Colonic mucosa (tissue), 4 donors: ENCODE measurements around the gene PNPLA6. TPM values are rescaled to one million over a fixed set of nuclear protein-coding genes. Genes with fewer than 3 reads are reported as not detected.

ENCODE experiments used
- DNase-seq: peaks from one replicate; pipeline ENCODE4 v3.0.0-alpha.2; 2020
- H3K27ac ChIP-seq: fragments of 200-600 bp; one replicate; pipeline ENCODE4 v1.8.0; 2021
- H3K27me3 ChIP-seq: fragments of 200-600 bp; one replicate; pipeline ENCODE4 v1.8.0; 2021
- H3K36me3 ChIP-seq: fragments of 200-600 bp; one replicate; pipeline ENCODE4 v1.8.0; 2021
- H3K4me1 ChIP-seq: fragments of 200-600 bp; one replicate; pipeline ENCODE4 v1.8.0; 2021; ENCODE audit warnings: mild to moderate bottlenecking
- H3K4me3 ChIP-seq: fragments of 200-600 bp; one replicate; pipeline ENCODE4 v1.8.0; 2021
- H3K9ac ChIP-seq, 2 donors: one replicate each; pipeline ENCODE4 v1.7.0; 2013; ENCODE audit warnings: control low read depth in 2 of 2, low read depth in 2 of 2, low read length in 2 of 2
- H3K9me3 ChIP-seq: fragments of 200-600 bp; one replicate; pipeline ENCODE4 v1.8.0; 2021
- intact Hi-C: fragments of 100-400 bp; cut with DNase I; formaldehyde crosslinking; loops from one replicate; pipeline ENCODE4 v1.14.1; 2022
- total RNA-seq, 2 donors: library from RNA; stranded (reverse); fragmentation: NEBNext Ultra II Directional in 1 of 2; extraction: Animal tissue kit (Norgen Biotek cat#: 25700) in 1 of 2; gene quantifications; one replicate each; pipeline ENCODE4 v1.2.1, GENCODE V29; 2021
- TF ChIP-seq, protein P1 (sequence below): fragments of 200-600 bp; IDR thresholded peaks from one replicate; pipeline ENCODE4 v1.8.0; 2022; ENCODE audit warnings: antibody characterized with exemption, mild to moderate bottlenecking
- donor health status: healthy.
- donor health status: DM: no; HTN: no; CAD: no.
- donor health status: DM: no; HTN: no; CAD: no.

PNPLA6 gene
- total RNA-seq, 2 donors from 2014 or later: 93.0 to 131 TPM

DNA sequence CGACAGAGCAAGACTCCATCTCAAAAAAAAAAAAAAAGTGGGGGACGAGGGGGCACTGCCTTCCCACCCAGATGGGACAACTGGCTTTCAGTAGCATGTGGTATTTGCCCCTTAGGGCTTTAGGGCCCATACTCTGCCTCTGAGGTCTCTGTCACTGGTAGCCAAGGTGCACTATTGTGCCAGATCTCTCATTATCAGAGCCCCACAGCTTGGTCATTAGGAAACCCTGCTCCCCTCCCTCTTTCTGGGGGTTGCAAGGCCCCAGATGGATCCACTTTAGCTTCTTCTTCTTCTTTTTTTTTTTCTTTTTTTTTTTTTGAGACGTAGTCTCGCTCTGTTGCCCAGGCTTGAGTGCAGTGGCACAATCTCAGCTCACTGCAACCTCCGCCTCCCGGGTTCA, 30.8 kb upstream of the PNPLA6 start:
- no peak overlapping the region for H3K4me3 ChIP-seq
- intact Hi-C loops: no loop called here
- no peak overlapping the region for H3K9ac ChIP-seq
- H3K27ac ChIP-seq: no peak overlapping the region
- H3K4me1 ChIP-seq: peaks cover 6% of the 10 kb centered on the region
- H3K36me3 ChIP-seq: no peaks in the 10 kb centered on the region
- no peaks in the 10 kb centered on the region for H3K9me3 ChIP-seq
- TF ChIP-seq, protein P1, sequence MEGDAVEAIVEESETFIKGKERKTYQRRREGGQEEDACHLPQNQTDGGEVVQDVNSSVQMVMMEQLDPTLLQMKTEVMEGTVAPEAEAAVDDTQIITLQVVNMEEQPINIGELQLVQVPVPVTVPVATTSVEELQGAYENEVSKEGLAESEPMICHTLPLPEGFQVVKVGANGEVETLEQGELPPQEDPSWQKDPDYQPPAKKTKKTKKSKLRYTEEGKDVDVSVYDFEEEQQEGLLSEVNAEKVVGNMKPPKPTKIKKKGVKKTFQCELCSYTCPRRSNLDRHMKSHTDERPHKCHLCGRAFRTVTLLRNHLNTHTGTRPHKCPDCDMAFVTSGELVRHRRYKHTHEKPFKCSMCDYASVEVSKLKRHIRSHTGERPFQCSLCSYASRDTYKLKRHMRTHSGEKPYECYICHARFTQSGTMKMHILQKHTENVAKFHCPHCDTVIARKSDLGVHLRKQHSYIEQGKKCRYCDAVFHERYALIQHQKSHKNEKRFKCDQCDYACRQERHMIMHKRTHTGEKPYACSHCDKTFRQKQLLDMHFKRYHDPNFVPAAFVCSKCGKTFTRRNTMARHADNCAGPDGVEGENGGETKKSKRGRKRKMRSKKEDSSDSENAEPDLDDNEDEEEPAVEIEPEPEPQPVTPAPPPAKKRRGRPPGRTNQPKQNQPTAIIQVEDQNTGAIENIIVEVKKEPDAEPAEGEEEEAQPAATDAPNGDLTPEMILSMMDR: no peak
- no peak for DNase-seq
- H3K27me3 ChIP-seq: peaks cover 16% of the 10 kb centered on the region

DNA sequence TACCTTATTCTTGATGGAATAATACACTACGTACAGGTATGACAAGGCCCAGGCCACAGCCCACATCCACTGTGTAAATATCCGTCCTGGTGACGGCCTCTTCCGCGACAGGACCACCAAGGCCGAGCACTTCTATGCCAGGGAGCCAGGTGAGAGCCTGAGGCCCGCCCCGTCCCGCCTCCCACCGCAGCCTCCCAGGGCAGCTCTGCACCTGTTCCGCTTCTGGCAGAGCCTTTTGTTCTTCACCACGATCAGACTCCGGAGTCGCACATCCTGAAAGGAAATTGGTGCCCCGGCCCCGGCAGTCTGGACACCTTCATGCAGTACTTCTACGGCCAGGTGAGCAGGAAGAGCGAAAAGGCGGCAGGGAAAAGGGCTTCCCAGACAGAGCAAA, 30.2 kb upstream of the PNPLA6 start:
- Histone ChIP-seq H3K9ac (peak overlapping the region; percentile 39 to 66), H3K36me3 (no peaks in the 10 kb centered on the region), H3K27me3 (peaks cover 16% of the 10 kb centered on the region), H3K4me1 (peaks cover 6% of the 10 kb centered on the region), H3K9me3 (no peaks in the 10 kb centered on the region), H3K27ac (peak overlapping the region; percentile 50), H3K4me3 (peak overlapping the region; percentile 34)
- DNase-seq: peak; percentile 50
- intact Hi-C loops: no loop called here
- TF ChIP-seq, protein P1: no peak

DNA sequence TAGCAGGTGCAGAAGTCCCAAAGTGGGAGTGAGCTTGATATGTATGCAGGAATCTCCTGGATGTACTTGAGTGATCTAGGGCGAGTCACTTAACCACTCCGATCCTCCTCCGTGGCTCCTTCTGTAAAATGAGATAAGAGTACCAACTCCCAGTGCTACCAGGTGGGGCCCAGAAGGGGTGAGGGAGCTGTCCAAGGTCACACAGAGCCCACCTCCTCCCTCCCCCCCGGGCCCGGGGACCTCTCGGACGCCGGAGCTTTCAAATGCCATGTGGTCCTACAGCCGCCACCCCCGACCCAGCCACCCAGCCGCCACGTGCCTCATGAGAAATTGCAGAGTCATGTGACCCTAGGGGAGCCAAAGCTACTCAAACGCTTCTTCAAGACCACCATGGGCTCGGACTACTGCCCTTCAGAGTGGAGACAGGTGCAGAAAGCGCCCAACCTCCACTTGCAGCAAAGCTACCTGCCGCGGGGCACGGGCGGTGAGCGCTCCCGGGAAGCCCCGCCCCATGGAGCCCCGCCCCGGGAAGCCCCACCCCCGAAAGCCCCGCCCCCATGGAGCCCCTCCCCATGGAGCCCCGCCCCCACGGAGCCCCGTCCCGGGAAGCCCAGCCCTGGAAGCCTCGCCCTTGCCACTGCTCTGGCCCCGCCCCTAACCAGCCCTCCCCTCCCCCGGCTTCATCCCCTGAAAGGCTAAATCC, 29.7 kb upstream of the PNPLA6 start:
- H3K36me3 ChIP-seq: no peaks in the 10 kb centered on the region
- H3K27me3 ChIP-seq: peaks cover 13% of the 10 kb centered on the region
- peak overlapping the region in 1 of 2 donors; percentile 66 for H3K9ac ChIP-seq
- no peaks in the 10 kb centered on the region for H3K9me3 ChIP-seq
- H3K27ac ChIP-seq: peak overlapping the region; percentile 50
- peaks cover 6% of the 10 kb centered on the region for H3K4me1 ChIP-seq
- DNase-seq: no peak
- peak overlapping the region; percentile 34 for H3K4me3 ChIP-seq
- intact Hi-C loops: no loop called here
- TF ChIP-seq, protein P1: no peak

GRCh38 chr19:7506385-7507328, 28.9 kb upstream of the PNPLA6 start:
- Histone ChIP-seq H3K4me3 (no peak overlapping the region), H3K36me3 (no peaks in the 10 kb centered on the region), H3K27me3 (peaks cover 5% of the 10 kb centered on the region), H3K27ac (no peak overlapping the region), H3K9me3 (no peaks in the 10 kb centered on the region), H3K4me1 (peaks cover 6% of the 10 kb centered on the region), H3K9ac (no peak overlapping the region)
- peak; percentile 96 for DNase-seq
- TF ChIP-seq, protein P1: no peak
- intact Hi-C loops: no loop called here

- H3K27me3 ChIP-seq: no peaks in the 10 kb centered on the region
- H3K9me3 ChIP-seq: no peaks in the 10 kb centered on the region
- H3K27ac ChIP-seq: no peak overlapping the region
- peak; percentile 87 for DNase-seq
- intact Hi-C loops: no loop called here
- no peak overlapping the region for H3K9ac ChIP-seq
- no peaks in the 10 kb centered on the region for H3K36me3 ChIP-seq
- TF ChIP-seq, protein P1: no peak
- H3K4me3 ChIP-seq: no peak overlapping the region
- H3K4me1 ChIP-seq: peaks cover 6% of the 10 kb centered on the region
Measured at GRCh38 chr19:7507884-7508283, 27.6 kb upstream of the PNPLA6 start.
